ENCODE measurements around the gene RGCC. TPM values are rescaled to one million over a fixed set of nuclear protein-coding genes. Genes with fewer than 3 reads are reported as not detected.
"Not testable (repeated sequence)": the region's sequence is repeated elsewhere in the genome, so short reads cannot be mapped to it uniquely, and the experiment has no call there.

The RGCC gene
- polyA plus RNA-seq, 2 of the 4 experiments (the other 2 are of a cell fraction) = 0.43 to 1.3 TPM

DNA sequence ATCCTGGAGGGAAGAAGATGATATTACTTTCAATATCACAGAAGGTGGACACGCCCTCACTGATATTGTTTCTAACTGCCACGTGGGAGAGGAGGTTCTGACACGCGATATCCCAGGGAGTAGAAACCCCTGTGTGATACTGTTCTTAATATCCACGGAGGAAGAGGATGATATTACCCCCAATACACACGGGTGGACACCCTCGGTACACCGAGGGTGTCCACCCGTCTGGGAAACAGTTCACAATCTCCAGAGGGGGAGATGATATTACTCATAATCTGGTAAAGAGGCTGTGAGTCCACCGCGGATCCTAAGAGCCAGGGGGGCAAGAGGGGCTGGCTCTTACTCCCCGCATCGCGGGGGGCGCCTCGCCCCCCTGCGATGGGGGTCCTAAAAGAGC is 29.7 kb upstream of the RGCC start:
- TF ChIP-seq NPAS2 (CRISPR knock-in tag; IDR thresholded peaks at IDR 0.05; ENCODE audit: borderline replicate concordance) = no peak
- TF ChIP-seq MAZ (IDR thresholded peaks at IDR 0.05; ENCODE audit: borderline replicate concordance, low read depth, low read length) = no peak
- no peak for TF ChIP-seq E2F6 (IDR thresholded peaks at IDR 0.05; ENCODE audit: borderline replicate concordance, low read depth)
- no peak for TF ChIP-seq ESRRA (IDR thresholded peaks at IDR 0.05; ENCODE audit: borderline replicate concordance, low read length)
- ATAC-seq (no peak), DNase-seq (ENCODE audit: low read depth in 1 of 2, low spot score in 1 of 2) (no peak), FAIRE-seq (no peak)
- Histone ChIP-seq H3K9me3 (no peaks in the 10 kb centered on the region), H3K4me3 (peak overlapping the region; percentile 42), H3K4me2 (peak overlapping the region; percentile 80), H3K27ac (peak overlapping the region in 1 of 2 experiments; percentile 41; a peak in 2 of 6 replicates), H3K4me1 (no peaks in the 10 kb centered on the region)
- ChIA-PET CTCF (no interaction called here), POLR2A (no interaction called here)
- 7% methylated on average over 9 of the region's 17 CpGs for WGBS (ENCODE audit: missing lambda C conversion rate)

DNA sequence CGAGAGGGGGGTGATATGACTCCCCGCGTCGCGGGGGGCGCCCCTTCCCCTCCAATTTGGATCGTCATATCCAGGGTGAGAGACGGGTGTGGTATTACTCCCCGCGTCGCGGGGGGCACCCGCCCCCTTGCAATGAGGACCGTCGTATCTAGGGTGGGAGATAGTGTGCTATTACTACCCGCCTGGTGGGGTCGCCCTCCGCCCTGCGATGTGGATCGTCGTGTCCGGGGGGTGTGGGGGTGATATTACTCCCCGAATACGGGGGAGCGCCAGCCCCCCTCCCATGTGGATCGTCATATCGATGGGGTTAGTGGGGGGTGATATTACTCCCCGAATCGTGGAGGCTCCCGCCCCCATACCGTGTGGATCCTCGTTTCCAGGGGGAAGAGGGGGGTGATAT is 29.2 kb upstream of the RGCC start:
- 20% methylated on average over 2 of the region's 32 CpGs for WGBS (ENCODE audit: missing lambda C conversion rate)
- POLR2A ChIA-PET = no interaction called here
- FAIRE-seq = no peak
- Histone ChIP-seq H3K9me3 (no peaks in the 10 kb centered on the region), H3K4me2 (peak overlapping the region; percentile 80), H3K27ac (peak overlapping the region in 1 of 2 experiments; percentile 41; a peak in 2 of 6 replicates), H3K4me3 (peak overlapping the region; percentile 42), H3K4me1 (no peaks in the 10 kb centered on the region)
- peak; percentile 62 to 73; a peak in 5 of 6 replicates for ATAC-seq
- no peak for TF ChIP-seq POLR2AphosphoS2 (conservative IDR thresholded peaks at IDR 0.05; ENCODE audit: low read length)
- peak; percentile 28; the same call in 1 of the 3 replicates for TF ChIP-seq SMC3 (IDR thresholded peaks at IDR 0.05)
- TF ChIP-seq CTCF (IDR thresholded peaks at IDR 0.05) = peak; percentile 36; the same call in 2 of the 3 replicates
- peak; percentile 34 to 56 for TF ChIP-seq RAD21 (conservative IDR thresholded peaks at IDR 0.05 in 1 of 2, IDR thresholded peaks at IDR 0.05 in 1 of 2)
- peak; percentile 23; the same call in 1 of the 2 replicates for TF ChIP-seq KDM5A (IDR thresholded peaks at IDR 0.05)
- TF ChIP-seq E2F6 (IDR thresholded peaks at IDR 0.05; ENCODE audit: borderline replicate concordance, low read depth) = no peak
- no peak for TF ChIP-seq ZFP36 (IDR thresholded peaks at IDR 0.05; ENCODE audit: borderline replicate concordance, partially characterized antibody)
- DNase-seq (ENCODE audit: low read depth in 1 of 2, low spot score in 1 of 2) = no peak
- CTCF ChIA-PET = interaction anchor here (0.9 kb wide), 1 partner anchor 222 kb away, joined by 5 read pairs; no protein-coding TSS in a partner anchor

DNA sequence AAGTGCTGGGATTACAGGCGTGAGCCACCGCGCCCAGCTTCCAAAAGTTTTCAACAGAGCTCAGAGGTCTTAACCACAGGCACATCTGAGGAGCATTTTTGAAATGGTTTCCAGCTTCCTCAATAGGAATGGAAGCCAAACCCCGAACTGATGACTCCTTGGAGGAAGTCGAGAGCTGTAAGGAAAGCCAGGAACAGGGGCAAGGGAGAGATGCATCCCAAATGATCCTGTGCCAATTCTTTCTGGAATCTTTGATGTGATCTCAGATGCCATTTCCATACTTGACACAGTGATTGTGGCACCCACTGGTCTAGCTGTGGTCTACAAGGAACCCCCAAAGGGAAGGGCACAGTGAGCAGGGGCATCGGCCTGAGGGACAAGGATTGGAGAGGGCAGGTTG is 23.3 kb upstream of the RGCC start:
- H3K4me2 ChIP-seq; POLR2A ChIA-PET; H3K27ac ChIP-seq; H3K9me3 ChIP-seq; H3K4me1 ChIP-seq; DNase-seq (ENCODE audit: low read depth in 1 of 2, low spot score in 1 of 2); FAIRE-seq; H3K4me3 ChIP-seq; ATAC-seq: not testable (repeated sequence)
- CTCF ChIA-PET = interaction anchor here (0.6 to 0.8 kb wide), 2 partner anchors 219 to 1145 kb away, joined by 3 read pairs; no protein-coding TSS in a partner anchor
- WGBS (ENCODE audit: missing lambda C conversion rate) = 43% methylated on average over 4 of the region's 6 CpGs

DNA sequence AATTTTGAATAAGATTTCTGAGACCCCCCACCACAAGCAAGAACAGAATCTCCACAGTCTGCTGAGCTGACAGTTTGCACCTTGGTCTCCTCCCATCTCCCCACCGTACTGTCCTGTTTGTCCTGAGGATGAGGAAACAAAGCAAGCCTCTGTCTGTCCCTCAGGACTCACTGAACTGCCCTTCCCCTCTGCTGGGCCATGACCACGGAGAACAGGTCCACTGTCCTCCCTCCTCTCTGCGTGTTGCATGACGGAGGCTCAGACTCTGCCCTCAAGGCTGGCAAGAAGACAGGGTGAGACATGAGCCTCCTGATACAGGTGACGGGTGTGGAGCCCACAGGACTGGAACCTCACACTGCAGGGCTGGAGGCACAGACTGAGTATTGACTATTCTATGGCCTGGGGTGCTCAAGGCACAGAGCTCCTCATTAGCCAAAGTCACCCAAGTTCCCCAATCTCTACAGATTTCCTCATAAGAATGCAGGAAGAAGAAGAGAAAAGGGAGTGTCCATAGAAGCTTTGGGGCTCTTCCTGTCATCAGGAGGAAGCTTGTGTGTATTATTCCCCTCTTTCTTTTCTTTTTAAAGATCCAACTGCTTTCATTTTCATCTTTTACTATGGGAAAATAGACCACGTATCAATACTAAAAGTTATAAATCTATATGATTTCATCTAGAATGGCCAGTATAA is 22.4 kb upstream of the RGCC start:
- Histone ChIP-seq H3K4me2 (no peak overlapping the region), H3K4me3 (no peak overlapping the region), H3K9me3 (no peaks in the 10 kb centered on the region), H3K27ac (no peak overlapping the region), H3K4me1 (no peaks in the 10 kb centered on the region)
- FAIRE-seq = no peak
- ATAC-seq = no peak
- CTCF ChIA-PET = interaction anchor here (0.8 kb wide), 1 partner anchor 218 kb away, joined by 3 read pairs; no protein-coding TSS in a partner anchor
- WGBS (ENCODE audit: missing lambda C conversion rate) = 52% methylated on average over 4 of the region's 6 CpGs
- POLR2A ChIA-PET = no interaction called here
- DNase-seq (ENCODE audit: low read depth in 1 of 2, low spot score in 1 of 2) = no peak
- no peak for TF ChIP-seq MAX (IDR thresholded peaks at IDR 0.05)
- TF ChIP-seq, protein P1, sequence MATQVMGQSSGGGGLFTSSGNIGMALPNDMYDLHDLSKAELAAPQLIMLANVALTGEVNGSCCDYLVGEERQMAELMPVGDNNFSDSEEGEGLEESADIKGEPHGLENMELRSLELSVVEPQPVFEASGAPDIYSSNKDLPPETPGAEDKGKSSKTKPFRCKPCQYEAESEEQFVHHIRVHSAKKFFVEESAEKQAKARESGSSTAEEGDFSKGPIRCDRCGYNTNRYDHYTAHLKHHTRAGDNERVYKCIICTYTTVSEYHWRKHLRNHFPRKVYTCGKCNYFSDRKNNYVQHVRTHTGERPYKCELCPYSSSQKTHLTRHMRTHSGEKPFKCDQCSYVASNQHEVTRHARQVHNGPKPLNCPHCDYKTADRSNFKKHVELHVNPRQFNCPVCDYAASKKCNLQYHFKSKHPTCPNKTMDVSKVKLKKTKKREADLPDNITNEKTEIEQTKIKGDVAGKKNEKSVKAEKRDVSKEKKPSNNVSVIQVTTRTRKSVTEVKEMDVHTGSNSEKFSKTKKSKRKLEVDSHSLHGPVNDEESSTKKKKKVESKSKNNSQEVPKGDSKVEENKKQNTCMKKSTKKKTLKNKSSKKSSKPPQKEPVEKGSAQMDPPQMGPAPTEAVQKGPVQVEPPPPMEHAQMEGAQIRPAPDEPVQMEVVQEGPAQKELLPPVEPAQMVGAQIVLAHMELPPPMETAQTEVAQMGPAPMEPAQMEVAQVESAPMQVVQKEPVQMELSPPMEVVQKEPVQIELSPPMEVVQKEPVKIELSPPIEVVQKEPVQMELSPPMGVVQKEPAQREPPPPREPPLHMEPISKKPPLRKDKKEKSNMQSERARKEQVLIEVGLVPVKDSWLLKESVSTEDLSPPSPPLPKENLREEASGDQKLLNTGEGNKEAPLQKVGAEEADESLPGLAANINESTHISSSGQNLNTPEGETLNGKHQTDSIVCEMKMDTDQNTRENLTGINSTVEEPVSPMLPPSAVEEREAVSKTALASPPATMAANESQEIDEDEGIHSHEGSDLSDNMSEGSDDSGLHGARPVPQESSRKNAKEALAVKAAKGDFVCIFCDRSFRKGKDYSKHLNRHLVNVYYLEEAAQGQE (IDR thresholded peaks at IDR 0.05) = no peak
- TF ChIP-seq KDM5A (IDR thresholded peaks at IDR 0.05) = no peak
- TF ChIP-seq HOXB13 (CRISPR knock-in tag; IDR thresholded peaks at IDR 0.05; ENCODE audit: low read depth) = no peak
- TF ChIP-seq RCOR1 (IDR thresholded peaks at IDR 0.05; ENCODE audit: low read depth, low read length) = no peak
- TF ChIP-seq EHMT2 (IDR thresholded peaks at IDR 0.05; ENCODE audit: low read depth) = no peak
- TF ChIP-seq CHD4 (IDR thresholded peaks at IDR 0.05; ENCODE audit: borderline replicate concordance) = no peak
- TF ChIP-seq CEBPB (IDR thresholded peaks at IDR 0.05) = no peak
- no peak for TF ChIP-seq TFCP2L1 (CRISPR knock-in tag; IDR thresholded peaks at IDR 0.05)
